OCI-LY3 (cell line): ENCODE results near the gene OVOL3.
"Not testable (repeated sequence)": the region's sequence is repeated elsewhere in the genome, so short reads cannot be mapped to it uniquely, and the experiment has no call there.

Experiments
- H2AFZ ChIP-seq: fragments of 200-600, 300-600 bp; shearing (Covaris generic); 2 replicates; pipeline ENCODE4 v1.6.0; 2014; ENCODE audit warnings: antibody characterized with exemption, low read depth, low read length
- H3K27ac ChIP-seq: fragments of 200-600, 300-600 bp; sonication (generic); 2 replicates; pipeline ENCODE4 v1.5.1; 2014; ENCODE audit warnings: mild to moderate bottlenecking, low read length, moderate library complexity, mixed read lengths
- H3K27me3 ChIP-seq: fragments of 200-600, 300-600 bp; sonication (generic); 2 replicates; pipeline ENCODE4 v1.6.1; 2014; ENCODE audit warnings: low read depth, low read length, mixed read lengths
- H3K36me3 ChIP-seq: fragments of 200-600, 300-600 bp; sonication (generic); replicated peaks from 2 replicates; pipeline ENCODE3; 2014; ENCODE audit warnings: low read depth, low read length, mixed read lengths
- H3K4me1 ChIP-seq: fragments of 300-600, 200-600 bp; sonication (generic); 2 replicates; pipeline ENCODE4 v1.6.1; 2014; ENCODE audit warnings: low read length, mixed read lengths
- H3K4me2 ChIP-seq: fragments of 200-600, 300-600 bp; sonication (generic); 2 replicates; pipeline ENCODE4 v1.6.1; 2014; ENCODE audit warnings: low read length, mixed read lengths
- H3K4me3 ChIP-seq: fragments of 300-600, 200-600 bp; sonication (generic); 2 replicates; pipeline ENCODE4 v1.5.1; 2014; ENCODE audit warnings: antibody characterized with exemption, mild to moderate bottlenecking, low read length, moderate library complexity
- H3K79me2 ChIP-seq: fragments of 300-600, 200-600 bp; shearing (Covaris generic); 2 replicates; pipeline ENCODE4 v1.6.1; 2014; ENCODE audit warnings: mild to moderate bottlenecking, low read length, mixed read lengths
- H3K9ac ChIP-seq: fragments of 300-600, 200-600 bp; shearing (Covaris generic); 2 replicates; pipeline ENCODE4 v1.6.0; 2014; ENCODE audit warnings: mild to moderate bottlenecking, low read length, moderate library complexity
- H3K9me3 ChIP-seq: fragments of 200-600, 300-600 bp; shearing (Covaris generic); 2 replicates; pipeline ENCODE4 v1.6.1; 2014; ENCODE audit warnings: low read length, mixed read lengths; ENCODE audit not compliant: insufficient read depth
- H4K20me1 ChIP-seq: fragments of 200-600, 300-600 bp; sonication (generic); 2 replicates; pipeline ENCODE4 v1.6.1; 2016; ENCODE audit warnings: low read length, mixed read lengths; ENCODE audit not compliant: insufficient read depth
- CTCF ChIP-seq: fragments of 200-600, 300-600 bp; sonication (generic); IDR thresholded peaks from 2 replicates; pipeline ENCODE4 v1.5.1; 2014; ENCODE audit warnings: antibody characterized with exemption, low read length, low read depth
- EZH2phosphoT487 ChIP-seq: fragments of 200-600 bp; shearing (Covaris generic); IDR thresholded peaks from 2 replicates; pipeline ENCODE4 v1.6.1; 2018; ENCODE audit warnings: antibody characterized with exemption, mixed run types, low read depth

The OVOL3 gene

GRCh38 chr19:36110487-36111199, at the start of gene OVOL3:
Gene OVOL3 (plus strand): TSS chr19:36111143. CDS start chr19:36111203, 60 bp downstream.
- Histone ChIP-seq H3K27ac (no peak within 1 kb of the TSS), H4K20me1 (no peaks in the 10 kb centered on the region), H3K79me2 (peaks cover 21% of the 10 kb centered on the region), H3K27me3 (no peaks in the 10 kb centered on the region), H3K4me2 (no peak within 1 kb of the TSS), H3K9ac (no peak within 1 kb of the TSS), H3K36me3 (peaks cover 44% of the 10 kb centered on the region), H3K4me1 (peaks cover 11% of the 10 kb centered on the region), H3K4me3 (no peak within 1 kb of the TSS), H2AFZ (no peak within 1 kb of the TSS), H3K9me3 (no peaks in the 10 kb centered on the region)
- TF ChIP-seq CTCF (no peak), EZH2phosphoT487 (no peak)

- Histone ChIP-seq H2AFZ (no peak overlapping the region), H3K79me2 (peaks cover 18% of the 10 kb centered on the region), H3K4me2 (no peak overlapping the region), H3K36me3 (peaks cover 28% of the 10 kb centered on the region), H3K27me3 (no peaks in the 10 kb centered on the region), H3K9me3 (no peaks in the 10 kb centered on the region), H3K4me1 (no peaks in the 10 kb centered on the region), H3K4me3 (no peak overlapping the region), H3K27ac (no peak overlapping the region), H4K20me1 (0 out of 2 replicates have a peak, but pooled peaks cover 3% of the 10 kb centered on the region), H3K9ac (no peak overlapping the region)
- TF ChIP-seq EZH2phosphoT487 (no peak), CTCF (no peak)
Observed at GRCh38 chr19:36061367-36061766, 49.6 kb upstream of the OVOL3 start.

GRCh38 chr19:36064826-36065225, 46.1 kb upstream of the OVOL3 start:
- H4K20me1 ChIP-seq: 0 out of 2 replicates have a peak, but pooled peaks cover 3% of the 10 kb centered on the region
- no peaks in the 10 kb centered on the region for H3K9me3 ChIP-seq
- H3K4me2 ChIP-seq: no peak overlapping the region
- no peak overlapping the region for H2AFZ ChIP-seq
- H3K79me2 ChIP-seq: no peaks in the 10 kb centered on the region
- no peak overlapping the region for H3K27ac ChIP-seq
- peaks cover 42% of the 10 kb centered on the region for H3K36me3 ChIP-seq
- TF ChIP-seq CTCF (no peak), EZH2phosphoT487 (no peak)
- H3K27me3 ChIP-seq: no peaks in the 10 kb centered on the region
- no peaks in the 10 kb centered on the region for H3K4me1 ChIP-seq
- no peak overlapping the region for H3K4me3 ChIP-seq
- H3K9ac ChIP-seq: no peak overlapping the region

GRCh38 chr19:36067681-36068080, 43.3 kb upstream of the OVOL3 start:
- Histone ChIP-seq H4K20me1 (0 out of 2 replicates have a peak, but pooled peaks cover 3% of the 10 kb centered on the region), H3K36me3 (peaks cover 46% of the 10 kb centered on the region)

GRCh38 chr19:36068810-36069499, 42.0 kb upstream of the OVOL3 start:
- not testable (repeated sequence) for H3K4me1 ChIP-seq, H2AFZ ChIP-seq, H3K9ac ChIP-seq, H3K4me2 ChIP-seq, H3K79me2 ChIP-seq, H4K20me1 ChIP-seq, H3K27me3 ChIP-seq, H3K9me3 ChIP-seq, H3K4me3 ChIP-seq, H3K27ac ChIP-seq
- H3K36me3 ChIP-seq: peaks cover 44% of the 10 kb centered on the region

More at GRCh38 chr19:36067681-36068080, 43.3 kb upstream of the OVOL3 start:
- Histone ChIP-seq H3K4me1 (no peaks in the 10 kb centered on the region), H3K4me3 (no peak overlapping the region), H3K4me2 (no peak overlapping the region), H3K27ac (no peak overlapping the region), H3K9ac (no peak overlapping the region), H3K27me3 (no peaks in the 10 kb centered on the region), H2AFZ (no peak overlapping the region), H3K9me3 (no peaks in the 10 kb centered on the region), H3K79me2 (no peaks in the 10 kb centered on the region)
- TF ChIP-seq CTCF (no peak), EZH2phosphoT487 (no peak)
